ENCODE measurements around the gene ADGB. TPM values are rescaled to one million over a fixed set of nuclear protein-coding genes. Genes with fewer than 3 reads are reported as not detected.

ADGB gene
- total and polyA plus RNA-seq, 9 of the 15 experiments (the other 6 are each of a cell fraction or from before 2014, with no cell fraction given): not detected

DNA sequence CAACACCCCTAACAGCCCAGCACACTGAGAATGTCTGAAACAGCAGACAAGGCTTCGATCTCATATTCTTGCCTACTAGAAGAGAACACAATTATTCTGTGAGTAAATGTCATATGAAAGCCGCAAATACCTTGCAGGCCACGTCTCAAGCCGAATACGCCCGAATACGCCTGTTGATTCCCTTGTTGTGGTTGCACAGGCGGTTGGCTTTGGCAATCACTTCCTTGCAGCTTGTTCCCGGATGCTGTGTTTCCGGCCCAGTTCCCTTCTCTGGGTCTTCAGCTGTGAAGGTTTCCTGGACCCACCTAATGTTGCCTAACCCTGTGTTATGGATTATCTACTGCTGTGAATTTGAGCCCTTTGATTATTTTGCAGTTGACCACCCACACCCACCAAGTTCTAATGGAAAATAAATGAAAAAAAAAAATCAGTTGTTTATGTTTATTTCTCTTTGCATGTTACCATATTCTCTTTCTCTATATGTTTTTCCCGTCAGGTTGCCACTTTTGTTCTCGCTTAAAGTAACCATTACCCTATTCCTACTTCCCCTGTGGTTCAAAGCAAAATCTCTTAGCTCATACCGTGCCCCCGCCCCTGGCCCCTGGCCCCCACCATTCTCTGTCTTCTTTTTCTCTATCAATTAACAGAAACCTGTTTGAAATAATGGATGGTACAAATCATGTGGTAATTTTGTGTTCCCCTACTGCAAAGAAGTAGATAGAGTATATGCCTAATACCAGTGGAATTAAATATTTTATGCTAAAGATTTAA, 172.4 kb downstream of the ADGB start (continued):
- TF ChIP-seq ZNF445 (CRISPR knock-in tag; IDR thresholded peaks at IDR 0.05; ENCODE audit: low read depth) (no peak), WHSC1 (IDR thresholded peaks at IDR 0.05; ENCODE audit: low read length) (no peak), PCBP1 (IDR thresholded peaks at IDR 0.05; ENCODE audit: low read depth, low read length, poor library complexity, severe bottlenecking) (no peak), ZNF583 (CRISPR knock-in tag; IDR thresholded peaks at IDR 0.05) (no peak), MAFG (tag; conservative IDR thresholded peaks at IDR 0.05) (no peak), BRF1 (IDR thresholded peaks at IDR 0.05; ENCODE audit: borderline replicate concordance, extremely low read depth, insufficient read length) (no peak), RCOR1 (IDR thresholded peaks at IDR 0.05; ENCODE audit: borderline replicate concordance in 1 of 2, low read depth in 2 of 2, low read length in 2 of 2) (peak in 1 of 2 experiments; percentile 46; a peak in 1 of 4 replicates), ZNF217 (CRISPR knock-in tag; IDR thresholded peaks at IDR 0.05) (no peak), CCNT2 (IDR thresholded peaks at IDR 0.05; ENCODE audit: borderline replicate concordance, extremely low read depth, insufficient read length, low read depth, low read length) (no peak), SLC30A9 (CRISPR knock-in tag; IDR thresholded peaks at IDR 0.05) (no peak), ZNF780A (CRISPR knock-in tag; IDR thresholded peaks at IDR 0.05) (no peak), ZNF696 (CRISPR knock-in tag; conservative IDR thresholded peaks at IDR 0.05) (no peak), RNF2 (IDR thresholded peaks at IDR 0.05) (peak; percentile 87; the same call in 1 of the 2 replicates), PRPF4 (IDR thresholded peaks at IDR 0.05; ENCODE audit: insufficient read depth, low read depth, low read length, poor library complexity, severe bottlenecking) (no peak), HOXB6 (CRISPR knock-in tag; IDR thresholded peaks at IDR 0.05; ENCODE audit: borderline replicate concordance) (no peak), ZNF3 (CRISPR knock-in tag; IDR thresholded peaks at IDR 0.05) (no peak), DIDO1 (tag; IDR thresholded peaks at IDR 0.05; ENCODE audit: low read depth) (no peak)
- TF ChIP-seq, protein P1, sequence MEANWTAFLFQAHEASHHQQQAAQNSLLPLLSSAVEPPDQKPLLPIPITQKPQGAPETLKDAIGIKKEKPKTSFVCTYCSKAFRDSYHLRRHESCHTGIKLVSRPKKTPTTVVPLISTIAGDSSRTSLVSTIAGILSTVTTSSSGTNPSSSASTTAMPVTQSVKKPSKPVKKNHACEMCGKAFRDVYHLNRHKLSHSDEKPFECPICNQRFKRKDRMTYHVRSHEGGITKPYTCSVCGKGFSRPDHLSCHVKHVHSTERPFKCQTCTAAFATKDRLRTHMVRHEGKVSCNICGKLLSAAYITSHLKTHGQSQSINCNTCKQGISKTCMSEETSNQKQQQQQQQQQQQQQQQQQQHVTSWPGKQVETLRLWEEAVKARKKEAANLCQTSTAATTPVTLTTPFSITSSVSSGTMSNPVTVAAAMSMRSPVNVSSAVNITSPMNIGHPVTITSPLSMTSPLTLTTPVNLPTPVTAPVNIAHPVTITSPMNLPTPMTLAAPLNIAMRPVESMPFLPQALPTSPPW (CRISPR knock-in tag; IDR thresholded peaks at IDR 0.05): 0 out of 2 replicates have a peak, but pooled peaks have one; percentile 2
- TF ChIP-seq, protein P2, sequence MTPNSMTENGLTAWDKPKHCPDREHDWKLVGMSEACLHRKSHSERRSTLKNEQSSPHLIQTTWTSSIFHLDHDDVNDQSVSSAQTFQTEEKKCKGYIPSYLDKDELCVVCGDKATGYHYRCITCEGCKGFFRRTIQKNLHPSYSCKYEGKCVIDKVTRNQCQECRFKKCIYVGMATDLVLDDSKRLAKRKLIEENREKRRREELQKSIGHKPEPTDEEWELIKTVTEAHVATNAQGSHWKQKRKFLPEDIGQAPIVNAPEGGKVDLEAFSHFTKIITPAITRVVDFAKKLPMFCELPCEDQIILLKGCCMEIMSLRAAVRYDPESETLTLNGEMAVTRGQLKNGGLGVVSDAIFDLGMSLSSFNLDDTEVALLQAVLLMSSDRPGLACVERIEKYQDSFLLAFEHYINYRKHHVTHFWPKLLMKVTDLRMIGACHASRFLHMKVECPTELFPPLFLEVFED (CRISPR knock-in tag; conservative IDR thresholded peaks at IDR 0.05): no peak
- TF ChIP-seq, protein P3, sequence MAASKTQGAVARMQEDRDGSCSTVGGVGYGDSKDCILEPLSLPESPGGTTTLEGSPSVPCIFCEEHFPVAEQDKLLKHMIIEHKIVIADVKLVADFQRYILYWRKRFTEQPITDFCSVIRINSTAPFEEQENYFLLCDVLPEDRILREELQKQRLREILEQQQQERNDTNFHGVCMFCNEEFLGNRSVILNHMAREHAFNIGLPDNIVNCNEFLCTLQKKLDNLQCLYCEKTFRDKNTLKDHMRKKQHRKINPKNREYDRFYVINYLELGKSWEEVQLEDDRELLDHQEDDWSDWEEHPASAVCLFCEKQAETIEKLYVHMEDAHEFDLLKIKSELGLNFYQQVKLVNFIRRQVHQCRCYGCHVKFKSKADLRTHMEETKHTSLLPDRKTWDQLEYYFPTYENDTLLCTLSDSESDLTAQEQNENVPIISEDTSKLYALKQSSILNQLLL (CRISPR knock-in tag; IDR thresholded peaks at IDR 0.05; ENCODE audit: borderline replicate concordance): no peak
- TF ChIP-seq, protein P4, sequence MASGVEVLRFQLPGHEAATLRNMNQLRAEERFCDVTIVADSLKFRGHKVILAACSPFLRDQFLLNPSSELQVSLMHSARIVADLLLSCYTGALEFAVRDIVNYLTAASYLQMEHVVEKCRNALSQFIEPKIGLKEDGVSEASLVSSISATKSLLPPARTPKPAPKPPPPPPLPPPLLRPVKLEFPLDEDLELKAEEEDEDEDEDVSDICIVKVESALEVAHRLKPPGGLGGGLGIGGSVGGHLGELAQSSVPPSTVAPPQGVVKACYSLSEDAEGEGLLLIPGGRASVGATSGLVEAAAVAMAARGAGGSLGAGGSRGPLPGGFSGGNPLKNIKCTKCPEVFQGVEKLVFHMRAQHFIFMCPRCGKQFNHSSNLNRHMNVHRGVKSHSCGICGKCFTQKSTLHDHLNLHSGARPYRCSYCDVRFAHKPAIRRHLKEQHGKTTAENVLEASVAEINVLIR (CRISPR knock-in tag; IDR thresholded peaks at IDR 0.05): no peak
- TF ChIP-seq, protein P5, sequence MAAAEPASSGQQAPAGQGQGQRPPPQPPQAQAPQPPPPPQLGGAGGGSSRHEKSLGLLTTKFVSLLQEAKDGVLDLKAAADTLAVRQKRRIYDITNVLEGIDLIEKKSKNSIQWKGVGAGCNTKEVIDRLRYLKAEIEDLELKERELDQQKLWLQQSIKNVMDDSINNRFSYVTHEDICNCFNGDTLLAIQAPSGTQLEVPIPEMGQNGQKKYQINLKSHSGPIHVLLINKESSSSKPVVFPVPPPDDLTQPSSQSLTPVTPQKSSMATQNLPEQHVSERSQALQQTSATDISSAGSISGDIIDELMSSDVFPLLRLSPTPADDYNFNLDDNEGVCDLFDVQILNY (CRISPR knock-in tag; IDR thresholded peaks at IDR 0.05): no peak
